Measurements from ENCODE around the gene GRK6.

GRK6 gene
- 105 to 268 (median 197) reads per million in 3 experiments for total RNA-seq

DNA sequence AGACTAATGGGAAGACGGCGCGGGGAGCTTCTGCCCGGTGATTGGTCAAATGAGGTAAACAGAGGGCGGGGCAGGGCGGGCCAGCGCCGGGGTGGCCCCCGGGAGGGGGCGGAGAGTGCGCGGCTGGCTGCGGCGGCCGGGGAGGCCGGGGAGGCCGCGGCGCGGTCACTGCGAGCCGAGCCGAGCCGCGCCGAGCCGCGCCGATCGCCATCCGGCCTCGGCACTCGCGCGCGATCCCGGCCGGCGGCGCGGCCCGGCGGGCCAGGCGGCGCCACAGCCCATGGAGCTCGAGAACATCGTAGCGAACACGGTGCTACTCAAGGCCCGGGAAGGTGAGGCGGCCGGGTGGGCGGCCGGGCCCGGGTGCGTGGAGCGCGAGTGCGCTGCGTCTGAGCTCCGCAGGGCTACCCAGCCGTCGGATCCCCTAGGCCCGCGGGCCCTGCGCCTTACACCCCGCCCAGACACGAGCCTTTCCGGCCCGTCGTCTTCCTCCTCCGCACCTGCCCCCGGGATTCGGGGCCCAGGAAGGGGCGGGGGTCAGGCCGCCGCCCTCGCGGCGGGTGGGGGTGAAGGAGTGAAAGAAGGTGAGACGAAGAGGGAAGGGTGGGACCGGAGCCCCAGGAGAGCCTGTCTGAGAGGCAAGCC is at the start of gene GRK6:
Gene GRK6 (plus strand): TSS at position 111 of the 645 bp plus-strand sequence. CDS start 170 bp downstream, at position 281.
- DNase-seq, result peak; percentile 76

DNA sequence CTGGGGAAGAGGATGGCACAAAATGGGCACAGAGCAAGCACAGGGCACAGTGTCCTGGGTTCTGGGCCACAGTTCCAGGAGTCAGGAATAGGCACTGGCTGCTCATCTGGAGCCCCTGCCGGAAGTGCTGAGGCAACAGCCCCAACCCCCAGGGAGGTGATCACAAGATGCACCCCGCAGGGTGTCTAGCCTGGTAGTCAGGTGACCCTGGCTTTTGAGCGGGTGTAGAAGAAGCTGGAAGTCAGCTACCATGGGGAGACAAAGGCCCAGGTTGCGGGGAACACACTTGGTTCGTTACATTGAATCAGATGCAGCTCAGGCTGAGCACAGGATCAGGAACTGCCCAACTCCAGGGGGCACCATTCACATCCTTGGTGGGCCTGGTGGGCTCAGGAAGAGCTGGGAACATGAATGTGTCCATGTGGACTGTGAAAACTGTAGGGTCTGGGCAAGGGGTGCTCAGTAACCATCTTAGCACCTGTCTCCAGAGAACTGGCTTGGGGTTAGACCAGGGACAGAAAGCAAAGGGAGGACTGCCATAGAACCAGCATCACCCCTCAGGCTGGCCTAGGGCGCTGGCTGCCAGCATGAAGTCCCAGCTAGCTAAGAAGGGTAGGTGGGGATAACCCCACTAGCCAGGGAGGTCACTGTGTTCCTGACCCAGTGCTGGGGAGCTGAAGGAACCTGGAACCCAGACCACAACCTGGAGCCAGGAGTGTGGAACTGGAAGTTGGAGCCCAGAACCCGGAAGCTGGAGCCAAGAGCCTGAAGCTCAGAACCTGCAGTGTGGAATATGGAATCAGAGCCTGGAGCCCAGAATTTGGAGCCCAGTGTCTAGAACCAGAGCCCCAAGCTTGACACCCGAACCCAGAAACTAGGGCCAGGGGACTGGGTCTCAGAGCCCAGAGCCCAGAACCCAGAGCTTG is 48.4 kb upstream of the GRK6 start:
- no peak for DNase-seq

DNA sequence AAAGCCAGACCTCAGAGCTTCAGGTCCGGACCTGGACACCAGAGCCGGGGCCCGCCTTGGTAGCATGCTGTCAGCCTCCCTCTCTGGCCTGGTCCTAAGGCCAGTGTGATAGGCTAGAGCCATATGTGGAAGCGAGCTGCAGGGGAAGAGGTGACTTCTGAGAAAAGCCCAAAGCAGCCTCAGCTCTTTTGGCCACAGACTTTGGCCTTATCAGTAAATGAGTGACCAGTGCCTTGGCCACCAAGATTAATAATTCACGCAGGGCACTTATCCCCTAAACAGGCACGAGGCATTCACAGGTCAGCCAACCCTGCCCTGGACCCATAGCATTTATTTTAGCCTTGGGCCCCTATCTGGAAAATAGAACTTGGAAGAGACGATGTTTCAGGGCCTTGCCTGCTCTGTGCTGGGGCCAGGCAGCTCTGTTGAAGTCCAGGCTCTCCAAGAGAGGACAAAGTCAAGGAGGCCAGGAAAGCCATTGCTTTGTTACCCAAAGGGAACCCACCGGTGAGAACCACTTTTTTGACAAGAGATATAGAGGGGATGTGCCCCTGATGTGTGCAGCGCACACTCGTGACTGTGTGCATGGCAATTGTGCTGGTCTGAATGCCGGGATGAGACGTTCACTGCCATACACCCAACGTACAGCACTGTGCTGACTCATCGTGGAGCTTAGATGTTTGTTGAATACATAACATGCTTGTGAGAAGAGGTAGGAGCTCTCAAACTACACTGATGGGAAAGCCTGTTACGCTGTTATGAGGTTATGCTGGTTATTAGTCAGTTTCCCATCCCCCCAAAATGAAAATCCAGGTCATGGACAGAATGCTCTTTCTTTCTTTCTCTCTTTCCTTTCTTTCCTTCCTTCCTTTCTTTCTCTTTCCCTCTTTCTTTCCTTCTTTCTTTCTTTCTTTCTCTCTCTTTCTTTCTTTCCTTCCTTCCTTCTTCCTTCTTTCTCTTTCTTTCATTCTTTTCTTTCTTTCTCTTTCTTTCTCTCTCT is 47.3 kb upstream of the GRK6 start:
- no peak for DNase-seq

DNA sequence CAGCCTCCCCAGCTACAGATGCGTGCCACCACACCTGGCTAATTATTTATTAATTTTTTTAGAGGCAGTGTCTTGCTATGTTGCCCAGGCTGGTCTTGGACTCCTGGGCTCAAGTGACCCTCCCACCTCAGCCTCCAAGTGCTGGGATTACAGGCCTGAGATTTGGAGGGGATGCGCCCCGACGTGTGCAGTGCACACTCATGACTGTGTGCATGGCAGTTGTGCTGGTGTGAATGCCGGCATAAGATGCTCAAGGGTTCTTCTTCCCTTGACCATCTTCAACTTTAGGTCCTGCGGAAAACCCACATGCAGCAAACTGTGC is 45.7 kb upstream of the GRK6 start:
- no peak for DNase-seq

DNA sequence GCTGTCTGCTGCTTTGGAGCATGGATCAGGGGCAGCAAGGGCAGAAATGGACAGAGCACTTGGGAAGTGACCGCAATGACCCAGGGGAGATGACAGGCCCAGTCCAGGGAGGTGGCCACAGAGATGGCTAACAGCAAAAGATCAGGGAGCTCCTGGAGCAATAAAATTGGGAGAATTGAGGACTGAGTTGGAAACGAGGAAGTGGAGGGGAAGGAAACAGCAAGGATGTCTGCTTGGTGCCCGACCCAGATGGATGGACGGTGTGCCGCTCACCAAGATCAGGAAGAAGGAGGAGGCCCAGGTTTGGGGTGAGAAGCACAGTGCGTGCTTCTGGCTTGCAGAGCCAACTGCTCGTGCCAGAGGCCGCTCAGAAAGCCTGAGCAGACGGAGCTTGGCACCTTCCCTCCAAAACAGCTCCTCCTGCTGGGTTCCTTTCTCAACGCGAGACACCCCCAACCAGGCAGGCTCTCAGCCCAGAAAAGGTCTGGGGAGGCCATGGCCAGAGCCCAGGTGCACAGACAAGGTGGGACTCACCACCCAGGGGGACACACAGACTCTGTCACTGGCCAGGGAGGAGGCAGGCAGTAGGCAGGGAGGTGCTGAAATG is 44.0 kb upstream of the GRK6 start:
- no peak for DNase-seq

DNA sequence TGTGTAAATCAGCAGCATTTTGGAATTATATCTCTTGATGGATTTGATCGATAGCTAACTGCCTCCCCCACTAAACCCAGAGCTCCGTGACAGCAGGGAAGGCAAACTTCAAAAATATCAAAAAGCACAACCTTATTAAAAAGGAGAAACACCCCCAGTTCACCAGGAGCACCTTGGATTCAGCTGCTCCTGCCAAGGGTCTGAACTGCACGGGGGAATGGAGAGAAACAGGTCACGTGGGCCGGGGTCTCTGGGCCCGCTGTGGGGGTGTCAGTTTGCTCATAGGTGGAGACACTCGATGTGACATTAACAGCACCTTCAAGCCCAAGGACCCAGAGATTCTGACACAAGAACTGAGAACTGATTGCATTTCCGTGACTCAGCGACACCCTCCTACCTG is 43.3 kb upstream of the GRK6 start:
- DNase-seq, result no peak

DNA sequence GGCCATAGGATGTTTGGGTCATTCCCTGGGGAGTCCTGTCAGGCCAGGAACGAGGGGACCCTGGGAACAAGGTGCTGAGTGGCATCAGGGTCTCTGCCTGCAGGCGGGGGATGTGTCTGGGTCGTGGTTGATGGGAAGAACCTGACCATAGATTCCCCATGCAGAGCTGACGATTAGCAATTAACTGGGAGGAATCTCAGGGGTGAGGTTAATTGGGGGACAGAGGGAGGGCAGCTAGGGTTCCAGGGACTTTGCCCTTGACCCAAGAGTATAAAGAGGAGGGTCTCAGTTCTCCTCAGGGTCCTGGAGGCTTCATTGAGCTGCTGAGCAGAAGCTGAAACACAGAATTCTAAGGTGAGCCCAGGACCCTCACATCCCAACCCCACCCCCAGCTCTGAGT is 42.3 kb upstream of the GRK6 start, which contains the start of gene SLC34A1:
Gene SLC34A1 (plus strand): TSS at position 301 of the 400 bp plus-strand sequence. CDS start 1,308 bp downstream, outside the sequence.
- no peak for DNase-seq

DNA sequence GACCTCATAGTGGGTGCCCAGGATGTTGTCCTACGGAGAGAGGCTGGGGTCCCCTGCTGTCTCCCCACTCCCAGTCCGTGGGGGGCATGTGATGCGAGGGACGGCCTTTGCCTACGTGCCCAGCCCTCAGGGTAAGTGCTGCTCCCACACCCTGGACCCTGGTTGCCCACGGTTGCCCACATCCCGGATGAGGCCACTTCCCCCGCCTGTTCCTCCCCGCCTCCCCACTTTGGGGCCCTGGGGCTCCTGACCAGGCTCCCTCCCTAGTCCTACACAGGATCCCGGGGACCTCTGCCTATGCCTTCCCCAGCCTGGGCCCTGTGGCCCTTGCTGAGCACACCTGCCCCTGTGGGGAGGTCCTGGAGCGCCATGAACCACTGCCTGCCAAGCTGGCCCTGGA is 40.8 kb upstream of the GRK6 start:
- DNase-seq, result no peak

DNA sequence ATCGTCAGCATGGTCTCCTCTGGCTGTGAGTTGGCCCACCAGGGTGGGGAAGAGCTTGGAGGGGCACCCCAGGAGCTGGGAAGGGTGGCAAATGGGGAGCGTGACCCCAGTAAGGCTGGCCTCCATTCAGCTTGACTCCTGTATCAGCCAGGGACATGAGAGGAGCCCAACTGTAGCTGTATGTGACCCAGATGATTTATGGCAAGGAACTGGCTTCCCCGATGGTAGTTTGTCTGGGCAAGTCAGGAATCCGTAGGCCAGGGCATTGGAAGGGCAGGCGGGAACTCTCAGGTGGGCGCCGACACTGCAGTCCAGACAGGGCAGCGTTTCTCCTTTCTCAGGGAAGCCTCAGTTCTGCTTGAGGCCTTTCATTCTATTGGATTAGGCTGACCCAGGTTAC is 39.9 kb upstream of the GRK6 start:
- no peak for DNase-seq

DNA sequence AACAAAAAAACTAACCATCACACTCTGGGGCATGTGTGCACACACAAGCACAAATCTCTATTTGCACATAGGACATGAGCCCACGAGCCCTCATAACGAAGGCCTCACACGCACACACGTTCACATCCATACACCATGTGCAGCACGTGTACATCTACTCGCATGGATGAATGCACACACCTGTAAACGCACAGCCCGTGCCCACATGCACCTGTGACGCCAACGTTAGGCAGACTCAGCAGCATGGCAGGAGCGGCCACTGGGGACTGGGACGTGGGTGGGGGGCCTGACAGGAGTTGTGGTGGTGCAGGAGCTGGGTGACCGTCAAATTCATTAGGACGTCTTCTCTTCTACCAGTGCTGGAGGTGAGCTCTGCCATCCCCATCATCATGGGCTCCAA is 39.1 kb upstream of the GRK6 start:
- no peak for DNase-seq

DNA sequence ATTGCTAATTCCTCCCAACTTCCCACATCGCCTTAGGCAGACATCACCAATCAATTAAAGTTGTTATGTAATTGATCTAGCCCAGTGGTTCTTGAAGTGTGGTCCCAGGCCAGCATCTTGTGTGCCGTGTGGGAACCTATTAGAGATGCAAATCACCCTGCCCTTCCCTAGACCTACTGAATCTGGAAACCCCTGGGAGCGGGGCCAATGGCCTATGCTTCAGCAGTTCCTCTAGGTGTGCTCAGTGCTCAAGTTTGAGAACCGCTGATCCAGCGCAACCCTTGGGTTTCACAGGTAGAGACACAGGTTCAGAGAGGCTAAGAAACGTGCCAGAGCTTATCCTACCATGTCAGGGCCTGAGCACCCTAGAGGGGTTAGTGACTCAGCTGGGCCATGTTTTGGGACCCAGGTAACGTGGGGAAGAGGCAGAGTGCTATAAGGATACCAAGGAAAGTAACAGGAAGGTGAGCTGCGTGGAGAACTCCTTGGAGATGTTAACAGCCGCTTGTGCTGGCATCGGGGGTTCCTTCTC is 37.9 kb upstream of the GRK6 start:
- DNase-seq, result no peak

DNA sequence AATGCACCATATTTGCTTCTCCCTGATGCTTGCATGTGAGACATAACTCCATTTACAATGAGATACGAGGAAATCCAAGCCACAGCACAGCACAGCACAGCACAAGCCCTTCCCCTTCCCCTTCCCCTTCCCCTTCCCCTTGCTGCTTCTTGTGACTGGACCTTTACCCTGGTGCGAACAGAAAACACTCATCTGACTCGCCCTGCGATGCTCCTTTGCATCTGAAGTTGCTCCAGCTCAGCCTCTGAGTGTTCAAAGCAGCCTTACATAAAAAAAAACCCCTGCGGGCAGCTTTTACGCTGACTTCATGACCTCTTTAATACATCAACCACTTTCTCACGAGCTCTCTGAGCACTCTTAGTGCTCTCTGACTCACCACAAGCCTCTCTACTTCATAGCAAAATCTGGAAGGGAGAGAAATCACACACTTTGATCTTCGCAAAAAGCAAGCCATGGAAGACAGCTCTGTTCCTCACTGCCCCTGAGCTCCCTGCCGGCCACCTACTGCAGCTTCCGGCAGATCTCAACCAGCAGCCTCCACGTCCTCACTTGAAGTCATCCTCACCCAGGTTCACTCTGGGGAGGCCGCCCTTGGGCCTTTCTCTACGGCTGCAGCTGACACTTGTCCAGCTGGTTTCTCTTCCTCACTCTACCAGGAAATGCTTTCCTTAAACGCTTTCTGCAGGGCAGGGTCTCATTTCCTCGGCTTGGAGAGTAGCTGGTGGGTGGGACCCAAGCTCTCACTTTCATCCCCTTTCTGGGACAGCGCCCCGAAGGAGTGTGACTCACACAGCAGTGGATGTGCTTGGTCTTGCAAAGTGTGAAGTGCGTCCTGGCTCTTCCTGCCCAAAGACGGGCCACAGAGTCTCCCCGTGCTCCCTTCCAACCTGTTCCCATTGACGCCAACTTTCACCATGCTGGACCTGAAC is 37.0 kb upstream of the GRK6 start:
- DNase-seq, result peak; percentile 83

DNA sequence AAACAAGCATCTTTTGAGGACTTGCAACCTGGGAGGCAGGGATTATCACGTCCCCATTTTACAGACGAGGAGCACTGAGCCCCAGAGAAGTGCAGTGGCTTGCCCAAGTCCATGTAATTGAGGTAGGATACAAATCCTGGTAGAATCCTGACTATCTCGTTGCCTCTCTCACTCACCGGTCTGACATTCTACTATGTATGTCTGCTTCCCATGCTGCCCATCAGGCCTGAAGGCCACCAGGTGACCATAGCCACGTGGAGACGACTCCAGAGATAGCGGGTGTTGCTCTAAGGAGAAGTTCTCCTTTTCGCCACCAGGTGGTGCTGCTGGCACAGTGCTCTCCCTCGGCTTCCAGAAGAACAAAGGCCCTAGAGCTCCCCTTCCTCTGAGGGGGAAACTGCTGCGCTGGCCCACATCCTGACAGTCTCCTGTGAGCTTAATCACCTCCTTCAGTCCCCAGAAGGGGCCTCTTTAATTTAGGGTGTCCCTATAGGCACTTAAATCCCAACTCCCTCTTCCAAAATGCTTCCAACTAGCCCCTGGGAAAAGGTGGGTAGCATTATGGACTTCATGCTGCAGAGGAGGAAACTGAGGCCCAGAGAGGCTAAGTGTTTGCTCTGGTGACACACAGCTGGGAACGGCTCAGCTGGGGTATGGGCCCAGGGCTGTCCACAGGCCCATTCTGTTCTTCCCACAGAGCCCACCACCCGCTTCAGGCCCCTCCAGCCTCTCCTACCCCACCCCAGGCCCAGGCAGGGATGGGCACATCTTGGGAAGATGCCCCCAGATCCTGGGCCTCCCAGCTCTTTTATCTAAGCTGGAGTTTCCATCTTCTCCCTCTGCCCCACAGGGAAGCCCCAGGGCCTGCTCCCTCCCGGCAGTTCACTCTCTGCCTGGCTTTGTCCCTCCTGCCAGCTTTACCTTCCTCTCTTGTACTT is 35.8 kb upstream of the GRK6 start:
- peak; percentile 87 for DNase-seq

DNA sequence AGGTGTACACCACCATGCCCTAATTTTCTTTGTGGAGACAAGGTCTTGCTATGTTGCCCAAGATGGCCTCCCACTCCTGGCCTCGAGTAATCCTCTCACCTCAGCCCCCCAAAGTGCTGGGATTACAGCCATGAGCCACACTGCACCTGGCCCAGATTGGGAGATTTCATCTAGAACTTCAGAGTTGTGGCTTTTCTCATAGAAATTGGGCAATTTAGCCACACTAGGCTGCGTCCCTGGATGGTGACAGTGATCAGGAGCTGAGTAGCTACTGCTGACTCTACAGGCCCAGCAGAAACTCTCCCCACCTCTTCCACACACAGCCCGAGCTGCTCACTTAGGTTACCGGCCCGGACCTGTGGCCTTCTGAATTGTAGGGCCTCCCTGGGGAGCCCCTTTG is 33.7 kb upstream of the GRK6 start:
- no peak for DNase-seq

DNA sequence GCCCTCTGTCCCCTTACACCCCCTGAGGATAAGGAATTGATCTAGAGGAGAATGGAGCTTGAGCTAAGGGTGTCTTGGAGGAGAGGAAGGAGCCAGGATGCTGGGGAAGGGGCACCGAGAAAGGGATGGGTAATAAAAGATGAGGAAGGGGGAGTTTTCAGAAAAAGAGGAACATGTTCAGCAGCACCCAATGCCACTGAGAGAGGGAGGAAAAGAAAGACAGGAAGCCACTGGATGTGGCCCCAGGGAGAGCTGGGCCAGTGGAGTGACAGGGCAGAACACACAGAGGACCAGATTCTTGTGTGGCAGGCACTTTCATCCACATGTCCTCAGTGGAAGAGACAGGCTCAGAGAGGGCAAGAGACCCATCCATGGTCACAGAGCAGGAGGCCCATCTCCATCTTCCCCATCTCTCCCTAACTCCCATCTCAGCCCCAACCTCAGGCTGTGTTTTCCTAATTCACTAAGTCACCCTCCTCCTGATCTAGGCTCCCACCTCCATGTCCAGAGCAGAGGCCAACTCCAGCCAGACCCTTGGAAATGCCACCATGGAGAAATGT is 33.2 kb upstream of the GRK6 start:
- DNase-seq, result no peak

DNA sequence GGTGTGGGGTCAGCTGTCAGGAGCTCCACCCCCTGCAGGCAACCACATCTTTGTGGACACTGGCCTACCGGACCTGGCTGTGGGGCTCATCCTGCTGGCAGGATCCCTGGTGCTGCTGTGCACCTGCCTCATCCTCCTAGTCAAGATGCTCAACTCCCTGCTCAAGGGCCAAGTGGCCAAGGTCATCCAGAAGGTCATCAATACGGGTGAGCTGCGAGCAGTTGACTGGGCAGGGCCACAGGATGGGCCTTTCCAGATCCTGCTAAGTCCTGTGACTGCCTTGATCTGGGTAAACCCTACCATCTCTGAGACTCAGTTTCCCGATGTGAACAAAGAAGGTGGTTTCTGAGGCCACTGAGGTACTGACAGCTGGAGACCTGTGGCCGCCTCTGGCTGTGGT is 32.5 kb upstream of the GRK6 start:
- no peak for DNase-seq

DNA sequence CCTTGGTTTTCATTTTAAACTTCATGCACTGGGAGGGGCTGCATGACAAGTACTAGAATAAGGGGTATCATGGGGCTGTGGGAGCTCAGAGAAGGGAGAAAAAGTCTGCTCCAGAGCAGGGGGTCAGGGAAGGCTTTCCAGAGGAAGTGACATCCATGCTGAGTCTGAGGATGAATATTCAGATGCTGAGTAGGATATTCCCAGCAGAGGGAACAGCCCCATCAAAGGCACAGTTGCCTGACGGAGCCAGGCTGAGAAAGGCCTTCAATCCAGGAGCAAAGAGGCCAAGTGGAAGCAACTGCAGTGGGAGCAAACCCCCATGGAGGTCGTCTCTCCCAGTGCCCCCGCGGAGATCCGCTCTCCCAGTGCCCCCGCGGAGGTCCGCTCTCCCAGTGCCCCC is 30.4 kb upstream of the GRK6 start:
- DNase-seq, result no peak

DNA sequence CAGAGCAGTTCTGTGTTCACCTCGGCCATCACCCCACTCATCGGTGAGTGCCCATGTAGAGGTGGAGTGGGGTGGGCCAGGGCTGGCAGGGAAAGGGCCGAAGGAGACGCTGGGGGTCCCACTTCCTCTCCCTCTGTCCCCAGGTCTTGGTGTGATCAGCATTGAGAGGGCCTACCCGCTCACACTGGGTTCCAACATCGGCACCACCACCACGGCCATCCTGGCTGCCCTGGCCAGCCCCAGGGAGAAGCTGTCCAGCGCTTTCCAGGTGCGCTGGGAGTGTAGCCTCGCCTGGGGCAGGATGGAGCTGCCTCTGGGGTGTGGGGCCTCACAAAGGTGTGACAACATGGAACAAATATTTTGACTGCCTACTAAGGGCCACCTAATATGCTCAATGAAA is 29.7 kb upstream of the GRK6 start:
- DNase-seq, result no peak

DNA sequence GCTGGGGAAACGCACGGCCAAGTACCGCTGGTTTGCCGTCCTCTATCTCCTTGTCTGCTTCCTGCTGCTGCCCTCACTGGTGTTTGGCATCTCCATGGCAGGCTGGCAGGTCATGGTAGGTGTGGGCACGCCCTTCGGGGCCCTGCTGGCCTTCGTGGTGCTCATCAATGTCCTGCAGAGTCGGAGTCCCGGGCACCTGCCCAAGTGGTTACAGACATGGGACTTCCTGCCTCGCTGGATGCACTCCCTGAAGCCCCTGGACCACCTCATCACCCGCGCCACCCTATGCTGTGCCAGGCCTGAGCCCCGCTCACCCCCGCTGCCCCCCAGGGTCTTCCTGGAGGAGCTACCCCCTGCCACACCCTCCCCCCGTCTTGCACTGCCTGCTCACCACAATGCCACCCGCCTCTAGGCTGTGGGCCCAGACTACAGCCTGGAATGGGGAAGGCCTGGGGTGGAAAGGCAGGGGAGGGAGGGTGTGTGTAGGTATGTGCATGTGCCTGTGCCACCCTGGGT is 28.5 kb upstream of the GRK6 start:
- DNase-seq, result no peak

Measured in central memory CD4-positive, alpha-beta T cell (primary cell).